ENCODE results near the gene FBXW5.
A peak's percentile ranks its signal among the peaks of the same experiment; 100 is the strongest.

Gene FBXW5

GRCh38 chr9:136930014-136930413 is 14.5 kb downstream of the FBXW5 start:
- no peak overlapping the region for H3K27ac ChIP-seq
- TF ChIP-seq CTCF (conservative IDR thresholded peaks at IDR 0.05) = no peak

GRCh38 chr9:136928591-136928990 is 15.9 kb downstream of the FBXW5 start:
- peak overlapping the region; percentile 30 for H3K27ac ChIP-seq
- TF ChIP-seq CTCF (conservative IDR thresholded peaks at IDR 0.05) = no peak

- H3K27ac ChIP-seq = peak overlapping the region; percentile 30; the same call in 1 of the 2 replicates
- TF ChIP-seq CTCF (conservative IDR thresholded peaks at IDR 0.05) = no peak
Measured at GRCh38 chr9:136927343-136928271, 16.9 kb downstream of the FBXW5 start.

GRCh38 chr9:136926749-136927148 is 17.8 kb downstream of the FBXW5 start:
- TF ChIP-seq CTCF (conservative IDR thresholded peaks at IDR 0.05) = no peak
- H3K27ac ChIP-seq = no peak overlapping the region

- H3K27ac ChIP-seq = no peak overlapping the region
- TF ChIP-seq CTCF (conservative IDR thresholded peaks at IDR 0.05) = peak; percentile 20; the same call in 1 of the 2 replicates
Measured at GRCh38 chr9:136926154-136926704, 18.3 kb downstream of the FBXW5 start.

GRCh38 chr9:136925414-136926153 is 19.0 kb downstream of the FBXW5 start:
- H3K27ac ChIP-seq = no peak overlapping the region
- 0 out of 2 replicates have a peak, but pooled peaks have one; percentile 2 for TF ChIP-seq CTCF (conservative IDR thresholded peaks at IDR 0.05)

- H3K27ac ChIP-seq = no peak overlapping the region
- no peak for TF ChIP-seq CTCF (conservative IDR thresholded peaks at IDR 0.05)
Measured at GRCh38 chr9:136923881-136924280, 20.7 kb downstream of the FBXW5 start.
